EL (cell line): ENCODE results near the gene AMIGO2.
"Not testable (repeated sequence)": the region's sequence is repeated elsewhere in the genome, so short reads cannot be mapped to it uniquely, and the experiment has no call there.

ENCODE experiments used
- DNase-seq: peaks from one replicate; pipeline ENCODE4 v3.0.0-alpha.2; 2016

Gene AMIGO2

GRCh38 chr12:47079468-47079980 is at the start of gene AMIGO2, which contains the start of gene PCED1B:
Gene AMIGO2 (minus strand): TSS chr12:47079959. CDS start chr12:47079002, 957 bp downstream.
Gene PCED1B (plus strand): TSS chr12:47079621. CDS start chr12:47235064, 155,443 bp downstream.
- DNase-seq = peak; percentile 80

- no peak for DNase-seq
These were observed 46.5 kb upstream of the AMIGO2 start for GRCh38 chr12:47126246-47126645.

GRCh38 chr12:47124451-47124850 is 44.7 kb upstream of the AMIGO2 start:
- peak; percentile 64 for DNase-seq

GRCh38 chr12:47123730-47124129 is 44.0 kb upstream of the AMIGO2 start:
- no peak for DNase-seq

- no peak for DNase-seq
These were observed 42.8 kb upstream of the AMIGO2 start for GRCh38 chr12:47122602-47123001.

GRCh38 chr12:47121146-47121545 is 41.4 kb upstream of the AMIGO2 start:
- peak; percentile 60 for DNase-seq

- DNase-seq = no peak
These were observed 41.0 kb upstream of the AMIGO2 start for GRCh38 chr12:47120736-47121135.

GRCh38 chr12:47117305-47117704 is 37.5 kb upstream of the AMIGO2 start:
- not testable (repeated sequence) for DNase-seq

GRCh38 chr12:47114481-47114892 is 34.7 kb upstream of the AMIGO2 start:
- DNase-seq = no peak

GRCh38 chr12:47112679-47113078 is 32.9 kb upstream of the AMIGO2 start:
- no peak for DNase-seq

GRCh38 chr12:47111854-47112253 is 32.1 kb upstream of the AMIGO2 start:
- DNase-seq = no peak

GRCh38 chr12:47111392-47111778 is 31.6 kb upstream of the AMIGO2 start:
- no peak for DNase-seq

GRCh38 chr12:47110718-47111391 is 31.1 kb upstream of the AMIGO2 start:
- no peak for DNase-seq

GRCh38 chr12:47110011-47110541 is 30.3 kb upstream of the AMIGO2 start:
- no peak for DNase-seq

GRCh38 chr12:47107926-47108325 is 28.2 kb upstream of the AMIGO2 start:
- no peak for DNase-seq

- no peak for DNase-seq
These were observed 27.7 kb upstream of the AMIGO2 start for GRCh38 chr12:47107446-47107845.

GRCh38 chr12:47105914-47106674 is 26.3 kb upstream of the AMIGO2 start:
- no peak for DNase-seq

GRCh38 chr12:47102845-47103651 is 23.3 kb upstream of the AMIGO2 start:
- DNase-seq = peak; percentile 84

- no peak for DNase-seq
These were observed 22.6 kb upstream of the AMIGO2 start for GRCh38 chr12:47102406-47102805.

GRCh38 chr12:47100160-47100559 is 20.4 kb upstream of the AMIGO2 start:
- no peak for DNase-seq

GRCh38 chr12:47099610-47100009 is 19.9 kb upstream of the AMIGO2 start:
- DNase-seq = no peak

- no peak for DNase-seq
These were observed 18.3 kb upstream of the AMIGO2 start for GRCh38 chr12:47098099-47098498.
